GM12874 (cell line): Measurements from ENCODE around the gene ODC1.

Experiments
- CTCF ChIP-seq: IDR thresholded peaks from 2 replicates; pipeline ENCODE4 v1.5.1; 2011; ENCODE audit warnings: low read depth, mild to moderate bottlenecking, control low read depth, low read length, moderate library complexity; ENCODE audit not compliant: insufficient read depth

Gene ODC1

GRCh38 chr2:10453905-10454298, 5.8 kb upstream of the ODC1 start:
- no peak for TF ChIP-seq CTCF

GRCh38 chr2:10452956-10453904, 5.1 kb upstream of the ODC1 start:
- no peak for TF ChIP-seq CTCF

GRCh38 chr2:10452312-10452711, 4.2 kb upstream of the ODC1 start:
- no peak for TF ChIP-seq CTCF

GRCh38 chr2:10451819-10452218, 3.7 kb upstream of the ODC1 start:
- no peak for TF ChIP-seq CTCF

DNA sequence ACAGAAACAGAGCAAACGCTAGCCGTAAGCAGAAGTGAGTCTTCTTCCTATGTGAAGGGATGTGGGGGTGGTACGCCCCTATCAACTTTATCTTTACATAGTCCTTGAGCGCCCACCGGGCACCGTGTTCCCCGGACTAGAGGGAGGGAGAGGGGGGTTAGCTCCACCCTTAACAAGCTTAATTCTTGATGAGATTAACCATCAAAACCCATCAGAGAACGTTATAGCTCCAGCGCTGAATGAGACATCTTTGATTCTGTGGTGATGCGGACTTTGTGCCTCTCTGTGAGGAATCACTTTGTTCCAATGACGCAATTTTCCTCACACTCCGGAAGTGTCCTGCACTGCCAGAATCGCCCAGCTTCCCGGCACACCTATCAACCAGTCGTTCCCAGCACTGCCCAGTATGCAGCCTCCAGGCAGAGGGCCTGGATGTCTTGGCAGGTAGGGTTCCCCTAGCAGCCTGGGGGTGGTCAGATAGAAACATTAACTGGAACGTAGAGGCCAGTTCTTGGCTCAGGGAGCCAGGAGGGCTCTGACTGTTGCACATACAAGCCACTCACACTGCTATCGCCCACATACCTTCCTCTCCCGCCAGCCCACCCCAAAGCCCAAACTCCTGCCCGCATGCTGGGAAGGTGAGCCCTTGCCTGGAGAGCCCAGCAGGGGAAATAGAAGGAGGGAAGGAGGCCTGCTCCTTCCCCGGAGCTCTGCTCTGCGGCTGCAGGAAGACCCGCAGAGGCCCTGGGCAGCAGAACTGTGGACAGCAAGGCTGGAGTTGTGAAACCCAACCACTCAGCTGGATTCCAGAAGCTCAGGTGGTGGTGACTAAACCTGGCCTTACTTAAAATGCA, 1.9 kb upstream of the ODC1 start:
- TF ChIP-seq CTCF, result no peak

- no peak for TF ChIP-seq CTCF
Observed at GRCh38 chr2:10449486-10449831, 1.3 kb upstream of the ODC1 start.
